GM12872 (cell line): Measurements from ENCODE around the gene XRCC4.

ENCODE experiments used
- TF ChIP-seq, protein P1 (sequence below): IDR thresholded peaks from 3 replicates; pipeline ENCODE4 v1.5.1; 2011; ENCODE audit warnings: low read depth, mild to moderate bottlenecking, low read length, moderate library complexity; ENCODE audit not compliant: insufficient read depth

XRCC4 gene

DNA sequence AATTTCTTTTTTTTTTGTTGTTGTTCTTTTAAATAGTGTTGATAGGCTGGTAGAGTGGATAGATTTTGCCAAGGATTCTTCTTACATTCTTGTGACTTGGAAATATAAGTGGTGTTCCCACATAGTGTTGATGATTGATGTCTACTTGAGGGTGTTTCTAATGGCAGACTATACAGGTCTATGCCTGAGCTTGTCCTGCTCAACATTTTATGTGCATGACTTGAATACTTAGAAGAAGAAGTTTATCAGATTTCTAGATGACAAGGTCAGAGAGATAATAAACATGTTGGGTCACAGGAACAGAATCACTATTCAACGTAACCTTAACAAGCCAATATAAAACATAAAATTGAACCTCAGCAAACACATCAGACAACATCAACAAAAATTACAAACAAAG lies 24.2 kb downstream of the XRCC4 start:
- TF ChIP-seq, protein P1, sequence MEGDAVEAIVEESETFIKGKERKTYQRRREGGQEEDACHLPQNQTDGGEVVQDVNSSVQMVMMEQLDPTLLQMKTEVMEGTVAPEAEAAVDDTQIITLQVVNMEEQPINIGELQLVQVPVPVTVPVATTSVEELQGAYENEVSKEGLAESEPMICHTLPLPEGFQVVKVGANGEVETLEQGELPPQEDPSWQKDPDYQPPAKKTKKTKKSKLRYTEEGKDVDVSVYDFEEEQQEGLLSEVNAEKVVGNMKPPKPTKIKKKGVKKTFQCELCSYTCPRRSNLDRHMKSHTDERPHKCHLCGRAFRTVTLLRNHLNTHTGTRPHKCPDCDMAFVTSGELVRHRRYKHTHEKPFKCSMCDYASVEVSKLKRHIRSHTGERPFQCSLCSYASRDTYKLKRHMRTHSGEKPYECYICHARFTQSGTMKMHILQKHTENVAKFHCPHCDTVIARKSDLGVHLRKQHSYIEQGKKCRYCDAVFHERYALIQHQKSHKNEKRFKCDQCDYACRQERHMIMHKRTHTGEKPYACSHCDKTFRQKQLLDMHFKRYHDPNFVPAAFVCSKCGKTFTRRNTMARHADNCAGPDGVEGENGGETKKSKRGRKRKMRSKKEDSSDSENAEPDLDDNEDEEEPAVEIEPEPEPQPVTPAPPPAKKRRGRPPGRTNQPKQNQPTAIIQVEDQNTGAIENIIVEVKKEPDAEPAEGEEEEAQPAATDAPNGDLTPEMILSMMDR, result no peak

DNA sequence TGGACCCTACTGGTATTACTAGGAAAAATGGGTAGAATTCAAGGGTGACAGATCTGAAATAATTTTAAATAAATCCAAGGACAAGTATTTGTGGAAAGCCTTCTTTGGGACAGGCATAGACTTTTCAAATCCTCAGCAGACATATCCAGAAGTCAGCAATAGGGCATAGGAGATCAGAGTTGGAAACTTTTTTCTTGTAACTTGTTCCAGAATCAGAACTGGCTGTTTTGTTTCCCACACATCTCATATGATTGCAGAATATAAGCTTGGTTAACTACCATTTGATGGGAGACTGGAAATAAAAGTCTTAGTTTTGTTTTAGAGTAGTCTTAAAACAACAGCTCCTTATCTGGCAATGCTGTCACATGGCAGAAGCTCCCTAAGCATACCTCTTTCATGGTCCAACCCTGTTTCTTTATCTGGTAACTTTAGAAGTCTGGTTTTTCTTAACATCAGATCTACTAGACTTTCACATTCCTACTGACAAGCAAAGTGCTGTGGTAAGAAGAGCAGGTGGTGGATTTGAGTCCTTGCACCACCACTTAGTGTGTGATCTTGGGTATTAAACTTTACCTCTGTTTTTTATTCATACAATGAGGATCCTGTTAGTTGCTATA lies 25.1 kb downstream of the XRCC4 start:
- TF ChIP-seq, protein P1, result no peak

DNA sequence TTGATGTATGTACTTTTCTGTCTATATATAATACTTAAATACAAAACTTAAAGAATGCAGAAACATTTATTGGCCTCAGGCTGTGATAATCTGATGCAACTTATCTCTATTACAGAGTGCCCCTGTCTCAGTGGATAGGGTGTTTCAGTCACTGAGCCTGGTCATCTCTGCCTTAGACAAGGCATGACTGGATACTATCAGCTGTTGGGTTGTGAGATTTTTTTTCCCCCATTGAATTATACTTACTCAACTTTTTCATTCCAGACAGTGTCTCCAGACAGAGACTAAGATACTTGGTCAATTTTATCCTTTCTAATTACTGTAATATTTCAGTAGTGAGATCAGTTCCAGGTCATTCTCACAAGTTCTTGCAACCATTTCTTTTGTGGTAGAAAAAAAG lies 26.7 kb downstream of the XRCC4 start:
- TF ChIP-seq, protein P1, result no peak

DNA sequence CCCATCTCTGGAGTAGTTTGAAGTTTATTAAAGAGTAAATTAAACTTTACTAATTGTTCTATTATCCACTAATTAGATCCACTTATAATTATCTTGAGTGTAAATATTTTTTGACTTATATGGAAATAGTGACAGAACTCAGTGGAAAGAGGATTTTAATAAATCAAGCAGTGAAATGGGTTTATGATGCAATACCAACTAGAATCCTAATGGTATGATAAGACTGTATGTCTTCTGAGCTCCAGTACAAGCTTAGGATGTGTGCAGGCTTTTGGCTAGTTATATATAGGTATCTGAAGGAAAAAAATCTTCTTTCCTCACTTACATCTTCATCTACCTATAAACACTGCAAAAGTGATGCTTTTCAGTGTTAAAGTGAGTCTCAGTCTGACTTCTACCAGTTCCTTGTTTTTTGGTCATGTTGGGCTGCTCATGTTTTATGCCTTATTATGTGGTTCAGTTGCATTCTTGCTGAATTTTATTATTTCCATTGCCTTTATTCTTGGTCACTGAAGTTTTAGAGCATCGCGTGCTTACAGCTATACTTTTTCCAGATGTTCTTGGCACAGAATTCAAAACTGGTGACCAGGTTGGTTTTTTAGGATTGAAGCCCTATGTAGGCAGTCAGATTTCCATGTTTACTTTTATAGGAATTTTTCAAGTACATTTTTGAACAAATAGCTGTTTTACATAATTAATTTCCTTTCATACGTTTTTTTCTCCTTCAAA lies 30.5 kb downstream of the XRCC4 start:
- TF ChIP-seq, protein P1, result no peak

DNA sequence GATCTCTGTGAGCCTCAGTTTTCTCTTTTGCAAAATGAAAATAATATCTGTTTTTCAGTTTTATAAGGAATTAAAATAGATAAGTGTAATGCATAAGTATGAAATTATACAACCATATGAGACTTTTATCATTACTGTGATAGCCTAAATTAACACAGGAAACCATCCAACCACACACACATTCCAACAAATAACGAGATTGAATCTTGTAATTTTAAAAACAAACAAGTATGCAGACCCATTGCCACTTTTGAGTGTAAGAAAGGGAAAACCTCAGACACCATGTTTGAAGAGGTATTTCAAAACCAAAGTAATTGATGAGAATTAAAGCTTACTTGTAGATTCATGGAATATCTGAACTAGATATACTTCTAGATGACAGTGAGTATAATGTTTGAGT lies 32.0 kb downstream of the XRCC4 start:
- TF ChIP-seq, protein P1, result no peak

DNA sequence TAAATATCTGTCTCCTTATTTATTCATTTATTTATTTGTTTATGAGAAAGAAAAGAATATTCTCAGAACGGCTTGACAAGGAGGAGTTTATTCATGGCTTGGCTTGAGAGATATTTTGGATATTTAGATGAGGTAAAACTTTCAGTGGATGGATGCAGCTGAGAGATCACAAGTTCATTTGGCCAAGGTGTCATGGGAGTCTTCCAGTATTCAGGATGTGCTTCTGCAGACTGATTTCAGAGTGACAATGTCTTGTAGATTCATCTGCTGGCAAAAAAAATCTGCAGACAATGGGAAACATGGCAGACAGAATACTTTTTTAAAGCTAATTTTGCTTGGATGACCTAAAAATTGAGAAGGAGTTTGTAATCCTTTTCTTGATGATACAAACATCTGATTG lies 38.5 kb downstream of the XRCC4 start:
- TF ChIP-seq, protein P1, result no peak

DNA sequence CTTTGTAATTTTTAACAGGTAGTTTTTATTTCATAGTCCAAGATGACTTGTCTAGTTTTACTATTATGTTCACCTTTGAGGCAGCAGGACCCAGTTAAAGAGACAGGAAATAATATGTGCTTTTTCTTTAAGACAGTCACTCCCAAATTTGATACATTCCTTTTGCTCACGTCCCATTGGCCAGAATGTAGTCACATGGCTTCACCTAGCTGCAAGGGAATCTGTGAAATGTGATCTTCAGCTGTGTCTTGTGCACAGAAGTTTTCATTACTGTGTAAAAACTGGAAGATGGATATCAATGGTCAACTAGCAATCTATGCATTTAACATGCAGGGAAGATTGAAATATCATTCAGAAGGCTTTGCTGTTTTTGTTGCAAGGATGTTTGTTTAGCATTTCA lies 41.1 kb downstream of the XRCC4 start:
- TF ChIP-seq, protein P1, result no peak
